MV-4-11 (cell line): ENCODE measurements around the gene TFDP1.

Experiments used
- DNase-seq: peaks from one replicate; lab custom pipeline; 2025; lab: John Stamatoyannopoulos, UW

TFDP1 gene

GRCh38 chr13:113584205-113584869 lies at the start of gene TFDP1:
TFDP1 (plus strand) TSS chr13:113584753; CDS start chr13:113585838, 1,085 bp downstream.
- peak; percentile 90 for DNase-seq

GRCh38 chr13:113535381-113535781 lies 49.2 kb upstream of the TFDP1 start:
- DNase-seq, result no peak

GRCh38 chr13:113536461-113537110 lies 48.0 kb upstream of the TFDP1 start:
- DNase-seq, result no peak

DNA sequence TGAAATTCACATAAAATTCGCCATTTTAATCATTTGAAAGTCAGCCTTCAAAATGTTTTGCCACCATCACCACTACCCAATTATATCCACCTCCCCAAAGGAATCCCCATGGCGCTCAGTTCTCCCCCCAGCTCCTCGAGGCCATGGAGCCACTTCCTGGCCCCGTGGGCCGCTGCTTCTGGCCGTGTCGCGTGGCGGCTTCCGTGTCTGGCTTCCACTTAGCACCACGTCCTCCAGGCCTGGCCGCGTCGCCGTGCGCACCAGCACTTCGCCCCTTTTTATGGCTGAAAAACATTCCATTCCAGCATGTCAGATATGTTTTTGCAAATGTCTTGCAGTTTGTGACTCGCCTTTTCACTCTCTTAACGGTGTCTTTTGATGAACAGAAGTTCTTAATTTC lies 47.3 kb upstream of the TFDP1 start:
- DNase-seq, result no peak

DNA sequence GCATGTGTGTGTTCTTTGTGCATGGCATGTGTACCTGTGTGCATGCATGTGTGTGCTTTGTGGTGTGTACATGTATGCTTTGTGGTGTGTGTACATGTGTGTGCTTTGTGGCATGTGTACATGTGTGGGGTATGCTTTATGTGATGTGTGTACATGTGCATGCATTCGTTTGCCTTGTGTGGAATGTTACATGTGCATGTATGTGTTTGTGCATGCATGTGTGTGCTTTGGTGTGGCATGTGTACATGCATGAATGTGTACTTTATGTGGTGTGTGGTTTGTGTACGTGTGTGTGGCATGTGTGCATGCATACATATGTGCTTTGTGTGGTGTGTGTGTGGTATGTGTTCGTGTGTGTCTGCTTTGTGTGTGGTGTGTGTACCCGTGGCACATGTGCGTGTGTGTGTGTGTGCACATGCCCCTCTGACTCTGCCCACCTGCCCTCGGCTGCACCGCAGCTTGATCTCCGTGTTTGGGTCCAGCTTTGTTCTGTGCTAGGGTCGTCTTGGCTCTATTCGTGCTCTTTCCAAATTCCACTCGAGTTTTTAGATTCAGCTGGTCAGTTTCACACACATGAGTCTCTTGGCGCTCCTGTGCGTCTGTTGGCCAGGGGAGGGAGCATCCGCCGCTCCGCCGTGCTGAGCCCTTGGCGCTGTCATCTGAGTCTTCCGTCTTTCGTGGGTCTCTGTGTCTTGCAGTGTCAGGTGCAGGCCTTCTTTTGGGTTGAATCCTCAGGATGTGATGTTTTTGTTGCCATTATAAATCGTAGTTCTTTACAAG lies 46.5 kb upstream of the TFDP1 start:
- DNase-seq, result no peak

DNA sequence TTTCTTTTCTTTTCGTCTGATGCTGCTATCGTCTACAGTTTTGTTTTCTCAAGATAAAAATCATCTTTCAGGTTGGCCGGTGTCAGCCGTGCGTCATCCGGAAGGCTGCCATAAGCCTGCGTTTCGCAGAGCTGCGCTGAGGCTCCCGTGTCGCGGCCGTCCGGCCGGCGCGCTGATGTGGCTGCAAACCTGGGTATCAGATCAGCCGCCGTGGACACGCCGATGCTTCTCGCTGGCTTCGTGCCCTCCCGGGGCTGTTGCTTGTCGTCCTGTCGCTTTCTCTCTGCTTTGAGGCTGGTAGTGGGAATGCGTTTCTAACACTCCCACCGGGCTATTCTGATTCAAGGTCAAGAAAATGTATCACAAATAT lies 45.9 kb upstream of the TFDP1 start:
- DNase-seq, result no peak

- no peak for DNase-seq
Measured at GRCh38 chr13:113539176-113539575, 45.4 kb upstream of the TFDP1 start.

DNA sequence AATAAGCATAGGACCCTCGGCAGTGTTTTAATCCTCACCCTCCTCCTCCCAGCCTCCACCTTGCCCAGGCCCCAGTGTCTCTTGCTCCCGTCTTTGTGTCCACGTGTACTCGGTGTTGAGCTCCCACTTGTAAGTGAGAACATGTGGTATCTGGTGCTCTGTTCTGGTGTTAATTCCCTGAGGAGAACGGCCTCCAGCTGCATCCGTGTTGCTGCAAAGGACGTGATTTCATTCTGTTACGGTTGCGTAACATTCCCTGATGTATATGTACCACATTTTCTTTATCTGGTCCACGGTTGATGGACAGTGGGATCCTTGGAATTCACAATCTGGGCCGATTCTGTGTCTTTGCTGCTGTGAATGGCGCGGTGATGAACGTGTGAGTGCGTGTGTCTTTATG lies 44.7 kb upstream of the TFDP1 start:
- DNase-seq, result no peak

DNA sequence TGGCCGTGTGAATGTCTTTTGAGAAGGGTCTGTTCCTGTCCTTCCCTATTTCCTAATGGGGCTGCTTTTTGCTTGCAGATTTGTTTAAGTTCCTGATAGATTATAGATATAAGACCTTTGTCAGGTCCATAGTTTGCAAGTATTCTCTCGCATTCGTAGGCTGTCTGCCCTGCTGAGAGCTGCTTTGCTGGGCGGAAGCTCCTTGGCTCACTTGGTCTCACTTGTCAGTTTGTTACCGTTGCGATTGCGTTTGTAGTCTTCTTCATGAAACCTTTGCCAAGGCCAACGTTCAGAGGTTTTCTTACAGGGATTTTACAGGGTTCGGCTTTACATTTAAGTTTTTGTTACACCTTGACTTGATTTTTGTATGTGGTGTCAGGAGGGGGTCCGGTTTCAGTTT lies 44.0 kb upstream of the TFDP1 start:
- no peak for DNase-seq

DNA sequence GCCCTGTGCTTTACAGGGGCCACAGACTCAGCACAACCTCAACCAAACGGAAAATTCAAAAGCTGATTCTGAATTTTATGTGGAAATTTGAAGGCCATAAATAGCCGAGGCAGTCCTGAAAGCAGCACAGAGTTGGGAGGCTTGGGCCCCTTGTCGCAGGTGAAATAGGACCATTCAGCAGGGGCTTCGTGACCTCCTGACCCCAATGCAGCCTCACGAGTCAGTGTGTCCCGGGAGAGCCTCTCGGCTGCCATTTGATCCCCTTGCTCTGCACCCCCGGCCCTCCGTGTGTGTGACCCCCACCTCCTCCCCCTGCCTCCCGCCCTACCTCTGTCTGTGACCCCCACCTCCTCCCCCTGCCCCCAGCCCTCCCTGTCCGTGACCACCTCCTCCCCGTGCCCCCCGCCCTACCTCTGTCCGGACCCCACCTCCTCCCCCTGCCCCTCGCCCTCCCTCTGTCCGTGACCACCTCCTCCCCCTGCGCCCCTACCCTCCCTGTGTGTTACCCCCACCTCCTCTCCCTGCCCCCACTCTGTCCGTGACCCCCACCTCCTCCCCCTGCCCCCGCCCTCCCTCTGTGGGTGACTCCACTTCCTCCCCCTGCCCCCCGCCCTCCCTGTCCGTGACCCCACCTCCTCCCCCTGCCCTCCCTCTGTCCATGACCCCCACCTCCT lies 41.7 kb upstream of the TFDP1 start:
- DNase-seq, result no peak

DNA sequence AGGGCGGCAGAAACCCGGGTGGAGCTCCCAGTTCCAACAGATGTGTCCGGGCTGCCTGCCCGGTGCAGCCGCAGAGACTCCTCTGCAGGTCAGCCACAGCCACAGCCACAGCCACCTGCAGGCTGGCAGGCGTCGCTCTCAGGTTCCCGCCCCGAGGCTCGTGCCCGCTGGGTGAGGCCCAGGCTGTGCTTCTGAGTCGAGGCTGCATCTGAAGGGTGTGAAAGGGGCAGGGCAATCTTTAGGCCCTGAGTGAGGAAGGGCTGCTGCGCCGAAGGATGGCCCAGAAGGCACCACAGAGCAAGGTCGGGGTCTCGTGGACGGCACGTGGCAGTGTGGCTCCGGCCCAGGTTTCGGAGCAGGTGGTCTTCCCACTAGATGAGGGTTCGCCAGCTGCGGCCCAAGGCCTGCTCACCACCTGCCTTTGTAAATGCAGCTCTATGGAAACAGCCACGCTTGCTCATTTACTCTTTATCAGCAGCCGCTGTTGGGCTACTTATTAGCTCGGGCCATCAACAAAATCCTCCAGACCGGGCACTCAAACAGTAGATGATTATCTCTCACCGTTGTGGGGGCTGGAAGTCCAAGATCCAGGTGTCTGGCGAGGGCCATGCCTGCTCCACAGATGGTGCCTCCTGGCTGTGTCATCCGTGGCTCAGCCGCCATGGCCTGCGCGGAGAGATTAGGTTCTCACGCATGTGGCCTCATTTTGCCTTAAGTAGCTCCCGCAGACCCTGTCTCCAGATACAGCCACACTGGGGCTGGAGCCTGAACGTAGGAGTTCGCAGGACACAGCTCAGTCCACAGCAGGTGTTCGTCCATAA lies 40.3 kb upstream of the TFDP1 start:
- no peak for DNase-seq

DNA sequence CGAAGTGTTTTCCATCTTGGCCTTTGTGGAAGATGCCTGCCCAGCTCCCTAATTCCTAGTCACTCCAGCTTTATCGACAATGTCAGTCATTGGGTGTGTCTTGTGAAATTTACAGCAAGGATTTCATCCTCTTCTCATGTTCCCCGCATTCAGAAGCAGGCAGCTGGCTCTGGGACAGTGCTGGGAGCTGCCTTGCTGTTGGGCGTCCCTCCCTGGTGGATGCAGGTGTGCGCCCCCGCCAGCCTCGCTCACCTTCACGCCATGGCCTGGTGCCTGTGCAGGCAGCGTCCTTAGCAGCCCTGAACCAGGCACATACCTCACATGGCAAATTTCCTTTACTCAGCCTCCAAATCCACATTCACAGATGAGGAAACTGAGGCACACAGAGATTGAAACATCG lies 39.7 kb upstream of the TFDP1 start:
- no peak for DNase-seq

- no peak for DNase-seq
Measured at GRCh38 chr13:113545455-113545930, 39.1 kb upstream of the TFDP1 start.

DNA sequence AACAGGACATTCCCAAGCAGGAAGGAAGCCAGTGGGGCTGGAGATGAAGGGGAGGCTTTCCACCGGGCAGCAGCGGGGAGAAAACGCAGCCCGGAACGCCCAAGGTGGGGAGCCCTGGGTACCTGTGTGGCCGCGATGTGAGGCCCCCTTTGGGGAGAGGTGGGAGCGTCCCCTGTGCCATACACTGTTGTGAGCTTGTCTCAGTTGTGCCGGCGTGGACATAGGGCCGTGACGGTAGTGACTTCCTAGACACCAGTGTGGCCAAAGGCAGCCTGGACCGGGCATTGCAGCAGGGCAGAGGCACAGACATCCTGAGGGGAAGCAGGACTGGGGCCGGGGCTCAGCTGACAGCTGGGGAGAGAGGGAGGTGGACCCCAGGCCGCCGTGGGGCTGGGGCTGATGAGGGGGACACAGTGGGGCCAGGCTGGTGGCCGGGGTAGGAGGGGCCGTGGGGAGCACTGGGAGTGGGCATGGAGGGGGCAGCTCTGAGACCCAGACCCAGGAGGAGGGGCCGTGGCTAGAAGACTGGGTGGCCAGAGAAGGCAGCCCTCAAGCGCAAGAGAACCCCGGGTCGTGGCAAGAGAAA lies 38.5 kb upstream of the TFDP1 start:
- DNase-seq, result no peak

GRCh38 chr13:113546571-113547237 lies 37.8 kb upstream of the TFDP1 start:
- no peak for DNase-seq

GRCh38 chr13:113547238-113547971 lies 37.1 kb upstream of the TFDP1 start:
- DNase-seq, result no peak

- DNase-seq, result no peak
Measured at GRCh38 chr13:113548171-113548641, 36.3 kb upstream of the TFDP1 start.

DNA sequence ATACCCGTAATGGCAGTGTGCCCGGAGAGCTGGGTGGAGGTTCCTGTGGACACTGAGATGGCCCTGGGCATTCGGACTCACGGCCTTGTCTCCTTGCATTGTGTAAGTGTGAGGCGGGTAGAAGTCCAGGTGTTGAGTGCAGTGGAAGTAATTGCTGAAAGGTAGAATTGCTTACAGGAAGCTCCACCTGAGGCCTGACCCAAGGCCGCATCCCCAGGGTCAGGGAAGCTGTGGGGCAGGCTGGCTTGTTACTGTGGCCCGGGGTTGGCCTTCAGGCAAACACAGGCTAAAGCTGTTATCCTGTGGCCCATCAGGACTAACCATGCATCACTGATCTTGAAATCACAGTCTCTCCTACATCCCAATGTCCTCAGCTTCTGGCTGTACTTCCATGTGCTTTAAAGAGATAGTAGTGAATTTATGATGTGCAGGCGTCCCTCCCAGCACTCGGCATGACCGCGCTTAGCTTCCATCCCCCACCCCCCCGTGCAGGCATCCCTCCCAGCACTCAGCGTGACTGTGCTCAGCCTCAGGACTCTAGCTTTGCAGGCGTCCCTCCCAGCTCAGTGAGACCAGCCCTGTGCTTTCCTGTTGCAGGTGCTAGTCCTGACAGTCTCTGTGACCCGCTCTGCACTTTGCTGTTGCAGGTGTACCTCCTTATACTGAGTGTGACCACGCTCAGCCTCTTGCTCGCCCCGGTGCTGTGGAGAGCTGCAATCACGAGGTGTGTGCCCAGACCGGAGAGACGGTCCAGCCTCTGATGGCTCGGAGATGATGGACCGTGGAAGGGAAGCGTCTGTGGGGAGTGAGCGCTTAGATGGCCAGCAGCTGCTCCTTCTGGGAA lies 35.6 kb upstream of the TFDP1 start:
- DNase-seq, result no peak

GRCh38 chr13:113550453-113550852 lies 34.1 kb upstream of the TFDP1 start:
- no peak for DNase-seq
